HG02981 (cell line): ENCODE measurements around the gene SPATA13.

ENCODE experiments used
- ATAC-seq: cut with Tn5 transposase; IDR thresholded peaks from one replicate; pipeline ENCODE4 v1.9.1; 2021; ENCODE audit warnings: mild to moderate bottlenecking, moderate library complexity; ENCODE audit not compliant: unreplicated experiment

The SPATA13 gene

DNA sequence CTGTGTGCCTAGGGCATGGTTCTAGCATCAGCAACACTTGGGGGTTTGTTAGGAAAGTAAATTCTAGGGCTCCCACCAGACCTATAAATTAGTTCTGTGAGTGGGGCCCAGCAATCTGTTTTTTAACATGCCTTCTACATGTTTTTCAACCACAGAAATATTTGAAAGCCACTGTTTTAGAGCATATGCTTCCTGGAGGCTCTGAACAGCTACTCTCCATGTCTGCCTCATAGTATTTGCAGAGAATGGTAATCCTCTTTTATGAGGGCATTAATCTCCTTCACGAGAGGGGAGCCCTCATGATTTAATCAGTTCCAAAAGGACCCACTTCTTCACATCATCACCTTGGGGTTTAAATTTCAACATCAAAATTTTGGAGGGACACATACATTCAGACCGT is 6.0 kb downstream of the SPATA13 start:
- no peak for ATAC-seq

DNA sequence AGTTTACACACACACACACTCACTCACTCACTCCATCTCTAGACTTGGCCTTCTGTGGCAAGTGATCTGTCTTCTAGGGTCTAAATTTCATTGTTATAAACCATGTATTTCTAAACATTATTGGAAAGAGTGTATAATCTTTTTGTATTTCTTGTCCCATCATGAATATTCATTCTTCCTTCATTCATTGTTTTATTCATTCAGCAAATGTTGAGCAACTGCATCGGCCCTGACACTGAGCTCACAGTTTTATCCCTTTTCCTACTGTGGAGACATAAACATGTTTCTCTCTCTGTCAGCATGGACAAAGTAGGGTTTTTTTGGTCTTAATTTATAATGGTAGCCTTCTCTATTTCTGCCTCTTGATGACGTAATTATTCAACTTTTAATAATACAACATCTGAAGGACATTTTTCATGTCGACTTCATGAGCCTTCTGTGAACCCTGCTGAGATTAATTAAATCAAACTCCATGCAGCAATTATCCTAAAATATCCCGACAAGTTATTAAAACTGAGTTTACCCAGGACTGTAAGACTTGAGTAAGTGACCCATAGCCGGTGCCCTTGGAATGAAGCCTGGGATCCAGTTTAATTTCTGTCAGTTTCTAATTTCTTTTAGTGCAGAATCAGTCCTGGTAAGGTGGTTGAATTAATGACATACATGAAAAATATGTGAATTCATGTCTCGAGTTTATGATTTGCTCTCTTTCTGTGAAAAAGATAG is 7.3 kb downstream of the SPATA13 start:
- no peak for ATAC-seq

DNA sequence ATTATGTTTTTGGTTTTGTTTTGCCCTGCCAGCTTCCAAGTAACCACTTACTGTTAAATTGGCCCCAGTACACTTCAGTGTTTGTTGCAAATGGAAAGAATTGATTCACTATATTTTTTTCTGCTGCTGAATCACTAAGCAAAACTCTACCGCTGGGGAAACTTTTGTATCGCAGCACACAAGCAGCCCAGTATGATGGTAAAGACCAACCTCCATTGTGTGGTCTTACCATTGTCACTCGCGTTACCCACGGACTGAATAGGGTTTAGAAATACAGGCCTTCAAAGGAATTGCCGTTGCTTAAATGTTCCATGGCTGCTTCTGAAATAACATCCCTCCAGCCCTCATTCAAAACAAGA is 7.9 kb downstream of the SPATA13 start:
- ATAC-seq: no peak

DNA sequence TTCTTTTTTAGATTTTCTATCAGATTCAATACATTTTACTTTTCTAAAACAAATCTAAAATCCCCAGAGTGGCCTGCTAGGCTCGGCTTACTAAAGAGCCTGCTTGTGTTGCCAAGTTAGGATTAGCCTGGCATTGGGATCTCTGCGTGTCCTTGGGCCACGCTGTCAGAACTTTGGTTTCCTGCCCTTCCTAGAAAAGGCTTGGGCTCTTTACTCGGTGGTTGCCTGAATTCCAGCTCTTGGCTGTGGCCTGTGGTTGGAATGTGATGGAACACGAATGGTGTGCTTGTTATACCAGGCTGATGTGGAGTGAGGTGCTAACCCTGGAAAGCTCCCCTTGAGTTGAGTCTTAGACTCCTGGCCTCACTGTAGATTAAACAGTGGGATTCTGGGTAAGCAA is 8.5 kb downstream of the SPATA13 start:
- ATAC-seq: no peak

DNA sequence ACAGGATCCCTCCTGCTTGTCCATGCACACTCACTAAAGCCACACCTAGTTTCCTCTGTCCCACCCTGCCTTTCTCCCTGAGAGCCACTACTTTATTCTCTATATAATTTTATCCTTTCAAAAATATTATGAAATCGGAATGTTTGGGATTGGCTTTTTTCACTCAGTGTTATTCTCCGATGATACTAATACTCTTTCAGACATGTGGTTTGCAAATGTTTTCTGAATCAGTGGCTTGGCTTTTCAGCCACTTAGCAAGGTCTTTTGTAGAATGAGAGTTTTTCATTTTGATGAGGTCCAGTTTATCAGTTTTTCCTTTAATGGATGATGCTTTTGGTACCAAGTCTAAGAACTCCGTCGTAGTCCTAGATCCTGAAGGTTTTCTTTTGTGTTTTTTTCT is 11.6 kb downstream of the SPATA13 start:
- no peak for ATAC-seq

DNA sequence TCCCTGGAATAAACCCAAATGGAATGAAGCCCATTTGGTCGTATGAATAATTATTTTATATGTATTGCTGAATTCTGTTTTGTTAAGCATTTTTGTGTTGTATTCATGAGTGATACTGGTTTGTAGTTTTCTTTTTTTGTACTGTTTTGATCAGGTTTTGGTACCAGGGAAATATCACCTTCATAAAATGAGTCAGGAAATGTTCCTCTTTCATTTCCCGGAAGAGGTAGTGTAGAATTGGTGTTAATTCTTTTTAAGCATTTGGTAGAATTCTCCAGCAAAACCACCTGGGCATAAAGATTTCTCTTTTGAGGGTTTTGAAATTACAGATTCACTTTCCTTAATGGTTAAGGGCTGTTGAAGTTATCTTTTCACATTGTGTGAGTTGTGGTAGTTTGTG is 13.3 kb downstream of the SPATA13 start:
- no peak for ATAC-seq

DNA sequence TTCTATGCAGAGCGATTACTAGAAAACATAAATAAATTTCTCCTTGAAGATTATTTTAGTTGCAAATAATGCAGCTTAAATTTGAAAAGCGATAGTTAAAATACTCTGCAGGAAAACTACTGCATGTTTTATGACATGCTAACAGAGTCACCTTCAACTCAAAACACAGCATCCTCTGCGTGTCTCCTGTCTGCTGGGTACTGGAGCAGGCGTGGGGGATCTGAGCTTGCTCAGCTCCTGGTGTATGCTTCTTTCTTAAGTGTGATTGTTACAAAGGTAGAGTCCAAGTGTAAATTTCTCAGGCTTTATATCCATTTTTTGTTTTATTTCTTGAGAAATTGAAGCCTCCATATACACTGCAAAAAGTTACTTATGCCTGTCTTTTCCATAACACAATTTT is 15.3 kb downstream of the SPATA13 start:
- no peak for ATAC-seq

DNA sequence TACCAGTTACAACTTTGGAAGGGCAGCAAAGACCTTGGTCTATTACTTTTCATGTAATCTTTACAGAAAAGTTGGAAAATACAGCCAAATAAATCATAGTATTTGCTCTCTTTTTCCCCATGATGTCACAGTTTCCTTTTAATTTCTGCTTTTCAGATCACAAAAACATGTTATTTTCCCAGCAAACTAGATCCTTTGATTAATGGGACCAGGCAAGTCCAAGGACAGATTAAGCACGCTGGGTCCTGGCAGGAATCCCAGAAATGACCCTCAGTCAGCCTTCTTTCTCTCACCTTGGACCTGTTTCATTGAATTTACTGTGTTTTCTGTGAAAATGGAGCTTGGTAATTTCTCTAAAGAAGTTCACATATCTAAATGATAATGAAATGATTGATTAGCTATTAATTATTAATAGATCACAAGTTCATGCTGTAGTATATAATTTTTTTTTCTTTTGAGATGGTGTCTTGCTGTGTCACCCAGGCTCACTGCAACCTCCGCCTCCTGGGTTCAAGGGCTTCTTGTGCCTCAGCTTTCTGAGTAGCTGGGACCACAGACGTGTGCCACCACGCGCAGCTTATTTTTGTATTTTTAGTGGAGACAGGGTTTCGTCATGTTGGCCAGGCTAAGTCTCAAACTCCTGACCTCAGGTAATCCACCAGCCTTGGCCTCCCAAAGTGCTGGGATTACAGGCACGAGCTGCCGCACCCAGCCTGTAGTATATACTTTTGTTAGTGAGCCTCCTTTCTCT is 16.0 kb downstream of the SPATA13 start:
- ATAC-seq: no peak

DNA sequence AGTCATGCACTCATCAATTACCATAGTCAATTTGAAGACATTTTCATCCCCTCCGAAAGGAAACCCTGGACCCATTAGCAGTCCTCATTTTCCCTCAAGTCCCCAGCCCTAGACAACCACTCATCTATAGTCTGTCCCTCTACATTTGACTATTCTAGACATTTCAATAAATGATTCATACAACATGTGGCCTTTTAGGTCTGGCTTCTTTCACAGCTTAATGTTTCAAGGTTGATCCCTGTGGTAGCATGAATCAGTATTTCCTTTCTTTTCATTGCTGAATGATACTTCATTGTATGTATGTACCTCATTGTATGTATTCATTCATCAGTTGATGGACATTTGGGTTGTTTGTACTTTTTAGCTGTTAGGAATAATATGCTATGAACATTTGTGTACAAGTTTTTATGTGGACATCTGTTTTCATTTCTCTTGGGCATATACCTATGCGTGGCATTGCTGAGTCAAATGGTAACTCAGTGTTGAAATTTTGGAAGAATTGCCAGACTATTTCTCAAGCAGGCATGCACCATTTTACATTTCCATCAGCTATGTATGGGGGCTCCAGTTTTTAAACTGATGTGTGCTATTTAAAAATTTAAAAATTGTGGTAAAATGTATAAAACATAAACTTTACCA is 18.4 kb downstream of the SPATA13 start:
- no peak for ATAC-seq

DNA sequence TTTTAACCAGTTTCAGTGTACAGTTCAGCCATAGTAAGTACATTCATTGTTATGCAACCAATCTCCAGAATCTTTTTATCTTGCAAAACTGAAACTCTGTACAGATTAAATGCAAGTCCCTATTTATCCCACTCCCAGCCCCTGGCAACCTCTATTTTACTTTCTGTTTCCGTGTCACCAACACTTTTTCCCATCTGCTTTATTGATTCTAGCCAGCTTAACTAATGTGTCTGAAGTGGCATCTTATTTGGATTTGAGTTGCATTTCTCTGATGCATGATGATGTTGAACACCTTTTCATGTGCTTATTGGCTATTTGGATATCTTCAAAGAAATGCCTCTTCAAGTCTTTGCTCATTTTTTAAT is 18.9 kb downstream of the SPATA13 start:
- ATAC-seq: no peak

DNA sequence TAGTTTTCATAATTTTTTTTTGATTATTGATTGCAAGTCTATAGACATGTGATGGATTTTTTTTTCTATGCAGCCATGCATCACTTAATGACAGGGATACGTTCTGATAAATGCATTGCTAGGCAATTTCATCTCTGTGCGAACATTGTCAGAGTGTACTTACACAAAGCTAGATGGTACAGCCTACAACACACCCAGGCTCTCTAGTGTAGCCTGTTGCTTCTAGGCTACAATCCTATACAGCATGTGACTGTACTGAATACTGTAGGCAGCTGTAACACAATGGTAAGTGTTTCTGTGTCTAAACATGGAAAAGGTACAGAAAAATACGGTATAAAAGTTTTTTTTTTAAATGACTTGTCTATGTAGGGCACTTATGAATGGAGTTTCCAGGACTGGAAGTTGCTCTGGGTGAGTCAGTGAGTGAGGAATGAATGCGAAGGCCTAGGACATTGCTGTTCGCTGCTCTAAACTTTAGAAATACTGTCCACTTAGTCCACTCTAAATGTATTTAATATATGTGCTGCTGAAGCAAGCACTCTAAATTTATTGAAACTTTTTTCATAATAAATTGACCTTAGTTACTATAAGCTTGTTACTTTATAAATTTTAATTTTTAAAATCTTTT is 20.3 kb downstream of the SPATA13 start:
- ATAC-seq: no peak

DNA sequence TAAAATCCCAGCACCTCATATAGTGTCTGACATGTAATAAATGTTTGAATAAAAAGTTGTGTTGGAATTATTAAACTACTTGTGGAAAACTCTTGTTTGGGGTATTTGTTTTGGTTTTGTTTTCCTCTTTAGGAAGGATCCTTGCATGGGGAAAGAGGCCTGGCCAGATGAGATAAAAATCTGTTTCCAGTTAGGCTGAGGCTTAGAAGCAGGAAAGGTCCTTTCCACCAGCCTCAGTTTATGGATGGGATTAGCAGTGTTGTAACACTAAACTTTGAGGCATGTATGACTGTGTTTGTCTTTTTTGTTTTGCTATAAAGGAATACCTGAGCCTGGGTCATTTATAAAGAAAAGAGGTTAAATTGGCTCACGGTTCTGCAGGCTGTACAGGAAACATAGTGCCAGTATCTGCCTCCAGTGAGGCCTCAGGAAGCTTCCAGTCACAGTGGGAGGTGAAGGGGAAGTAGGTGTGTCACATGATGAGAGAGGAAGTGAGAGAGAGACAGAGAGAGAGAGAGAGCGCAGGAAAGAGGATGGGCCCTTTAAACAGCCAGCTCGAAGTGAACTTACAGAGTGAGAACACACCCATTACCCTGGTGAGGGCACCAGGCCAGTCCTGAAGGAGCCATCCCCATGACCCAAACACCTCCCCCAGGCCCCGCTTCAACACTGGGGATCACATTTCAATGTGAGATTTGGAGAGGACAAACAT is 21.6 kb downstream of the SPATA13 start:
- no peak for ATAC-seq

DNA sequence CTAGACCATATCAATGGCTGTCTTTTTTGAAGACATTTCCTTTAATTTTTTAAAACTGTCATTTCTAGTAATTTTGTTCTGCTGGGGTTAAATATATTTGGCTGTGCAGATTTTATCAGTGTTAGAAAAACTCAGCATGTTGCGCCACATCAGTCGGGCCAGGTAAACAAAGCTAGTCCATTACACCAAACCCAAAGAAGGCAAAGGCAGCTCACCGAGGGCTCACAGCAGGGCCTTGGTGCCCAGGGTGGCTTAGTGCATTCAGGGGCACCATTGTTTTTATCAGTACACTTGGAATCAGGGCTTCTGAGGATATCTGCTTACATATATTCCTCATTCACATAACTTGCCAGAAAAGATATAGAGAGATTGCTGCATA is 22.2 kb downstream of the SPATA13 start:
- ATAC-seq: no peak

DNA sequence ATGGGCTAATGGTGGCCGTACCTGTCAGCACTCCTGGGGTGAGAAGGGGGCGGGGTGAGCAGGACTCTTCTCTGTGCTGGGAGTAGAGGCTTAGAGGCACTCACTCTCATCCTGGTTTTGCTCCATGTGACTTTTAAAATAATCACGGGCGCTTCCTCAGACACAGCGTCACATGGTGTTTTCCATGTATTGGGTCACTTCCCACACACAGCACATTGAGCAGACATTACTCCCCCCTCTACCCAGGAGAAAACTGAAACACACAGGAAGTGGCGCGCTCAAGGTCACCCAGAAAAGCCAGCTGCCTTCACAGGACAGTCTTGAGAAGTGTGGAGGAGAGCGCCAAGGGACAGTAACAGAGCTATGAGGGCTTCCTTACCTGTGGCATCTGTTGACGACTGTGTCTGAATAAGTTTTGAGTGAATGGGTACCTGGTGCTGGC is 23.2 kb downstream of the SPATA13 start:
- no peak for ATAC-seq

DNA sequence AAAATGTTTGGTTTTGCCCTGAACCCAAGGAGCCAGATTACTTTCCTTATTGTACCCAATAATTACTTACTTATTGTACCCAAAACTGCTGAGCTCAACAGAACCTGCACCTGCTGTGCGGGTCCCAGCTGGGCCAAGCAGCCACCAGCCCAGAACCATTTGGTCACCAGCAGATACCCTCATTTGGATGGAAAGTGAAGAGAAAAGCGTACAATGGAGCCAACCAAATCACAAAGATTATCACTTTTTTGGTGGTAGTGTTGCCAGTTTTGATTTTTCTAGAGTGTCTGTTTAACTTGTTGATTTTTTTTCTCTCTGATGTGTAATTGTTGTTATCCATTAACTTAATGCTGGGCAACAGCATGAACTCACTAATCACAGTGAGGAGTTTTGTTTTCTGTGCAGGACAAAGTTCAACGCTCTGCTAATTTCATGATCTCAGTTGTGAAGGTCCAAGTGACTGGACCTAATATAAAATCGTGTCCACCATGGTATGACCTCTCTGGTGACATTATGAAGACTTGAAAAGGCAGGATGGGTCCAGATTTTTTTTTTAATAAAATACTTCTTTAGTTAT is 23.8 kb downstream of the SPATA13 start:
- ATAC-seq: no peak

DNA sequence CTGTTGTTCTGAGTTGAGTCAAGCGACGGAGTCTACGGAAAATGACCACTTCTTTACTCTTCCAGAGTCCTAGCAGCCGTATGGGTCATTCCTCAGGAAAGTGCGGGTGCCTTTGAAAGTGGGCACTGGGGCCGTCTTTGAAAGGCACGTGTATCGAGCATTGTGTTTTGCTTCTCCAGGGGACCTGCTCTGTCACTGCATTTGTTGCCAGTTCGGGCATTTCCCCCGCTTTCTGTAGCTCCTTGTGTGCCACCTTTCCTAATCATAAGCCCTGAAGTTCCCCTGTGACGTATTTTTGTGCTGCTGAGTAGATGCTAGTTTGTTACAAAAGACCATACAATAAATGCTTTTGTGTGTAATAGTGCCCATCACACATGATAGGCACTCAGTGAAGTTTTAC is 24.4 kb downstream of the SPATA13 start:
- ATAC-seq: no peak

DNA sequence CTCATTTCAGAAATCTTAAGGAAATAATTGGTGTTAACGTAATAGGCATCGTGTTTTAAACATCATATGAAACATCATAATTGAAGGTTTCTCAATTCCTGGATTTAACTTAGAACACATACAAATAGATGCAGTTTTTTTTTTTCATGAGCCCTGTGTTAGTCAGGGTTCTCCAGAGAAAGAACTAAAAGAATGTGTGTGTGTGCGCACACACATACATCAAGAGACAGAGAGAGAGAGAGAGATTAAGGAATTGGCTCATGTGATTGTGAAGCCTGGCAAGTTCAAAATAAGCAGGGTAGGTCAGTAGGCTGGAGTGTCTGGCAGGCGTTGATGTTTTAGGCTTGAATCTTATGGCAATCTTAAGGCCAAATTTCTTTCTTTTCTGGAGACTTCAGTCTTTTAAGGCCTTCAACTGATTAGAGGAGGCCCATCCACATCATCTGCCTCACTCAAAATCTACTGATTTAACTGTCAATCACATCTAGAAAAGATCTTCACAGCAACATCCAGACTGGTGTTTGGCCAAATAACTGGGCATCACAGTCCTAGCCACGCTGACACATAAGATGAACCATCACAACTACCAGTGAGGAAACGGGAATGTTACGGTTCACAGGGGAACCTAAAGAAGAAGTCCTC is 25.2 kb downstream of the SPATA13 start:
- ATAC-seq: no peak

DNA sequence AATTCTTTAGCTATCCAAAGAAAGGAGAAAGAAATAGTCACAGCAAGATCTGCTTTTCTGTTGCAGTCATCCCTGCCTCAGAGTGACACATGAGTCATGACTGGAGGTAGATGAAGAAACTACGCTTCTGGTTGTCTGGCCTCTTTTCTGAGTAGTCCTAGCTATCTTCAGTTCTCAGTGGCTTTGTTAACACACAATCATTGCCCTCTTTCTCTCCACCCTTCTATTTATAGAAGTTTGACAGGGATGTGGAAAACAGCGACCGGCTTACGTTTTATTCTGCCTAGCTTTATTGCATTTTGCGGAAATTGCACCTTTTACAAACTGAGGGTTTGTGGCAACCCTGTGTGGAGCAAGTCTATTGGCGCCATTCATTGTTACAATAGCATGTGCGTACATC is 26.7 kb downstream of the SPATA13 start:
- ATAC-seq: no peak

DNA sequence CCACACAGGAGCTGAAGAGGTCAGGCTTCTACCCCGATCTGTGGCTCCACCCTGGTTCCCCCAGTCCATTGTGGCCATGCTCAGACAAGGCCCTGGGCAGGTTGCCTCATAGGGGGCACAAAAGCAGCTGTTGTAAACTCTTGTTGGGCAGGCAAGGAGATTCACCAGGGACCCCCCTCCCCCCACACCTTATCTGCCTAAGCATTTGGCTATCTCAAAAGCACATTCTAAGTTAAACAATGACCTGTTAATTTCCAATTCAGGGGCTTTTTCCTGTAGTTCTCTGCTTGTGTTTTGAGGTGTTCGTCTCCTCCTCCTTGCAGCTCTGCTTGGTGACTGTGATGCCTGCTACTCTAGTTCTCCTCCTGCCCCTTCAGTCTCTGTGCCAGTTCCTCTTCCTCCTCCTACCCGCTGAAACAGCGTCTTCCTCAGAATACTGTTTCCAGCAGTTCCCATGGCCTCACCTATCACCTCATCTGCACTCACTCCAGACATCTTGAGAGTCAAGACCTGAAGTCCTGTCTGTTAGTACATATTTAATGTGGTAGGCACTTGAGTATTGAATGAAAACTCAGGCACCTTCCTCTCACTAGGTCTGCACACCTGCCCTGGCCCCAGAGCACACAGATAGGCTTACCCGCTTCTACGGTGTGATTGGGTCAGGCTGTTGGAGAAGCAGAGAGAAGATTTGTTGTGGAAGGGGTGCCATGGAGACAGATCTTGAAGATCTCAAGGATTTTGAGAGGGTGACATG is 31.7 kb downstream of the SPATA13 start:
- ATAC-seq: no peak

DNA sequence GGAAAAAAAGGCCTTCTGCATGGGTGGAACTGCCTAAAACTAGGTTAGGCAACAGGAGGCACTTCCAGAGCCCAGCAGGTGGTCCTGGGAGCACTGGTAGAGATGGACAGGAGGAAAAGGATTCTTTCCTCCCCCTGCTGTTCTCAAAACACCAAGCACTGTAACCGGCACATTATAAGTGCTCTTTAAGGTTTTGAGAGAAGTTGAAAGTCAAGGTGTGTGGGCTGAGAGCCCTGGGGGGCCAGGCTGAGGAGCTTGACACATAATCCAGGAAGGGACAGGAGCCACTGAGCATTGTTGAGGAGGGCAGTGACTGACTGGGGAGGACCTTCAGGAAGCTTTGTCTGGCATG is 32.3 kb downstream of the SPATA13 start:
- ATAC-seq: no peak
